ENCODE results near the gene KRT79. TPM values are rescaled to one million over a fixed set of nuclear protein-coding genes. Genes with fewer than 3 reads are reported as not detected.

KRT79 gene
- total RNA-seq, 1 donor from 2014 or later: not detected

- TF ChIP-seq CTCF (IDR thresholded peaks at IDR 0.05; ENCODE audit: unreplicated experiment): no peak
- Mint-ChIP-seq H3K4me3 (no peak overlapping the region), H3K27ac (no peak overlapping the region), H3K36me3 (no peaks in the 10 kb centered on the region), H3K27me3 (ENCODE audit: low read depth) (peaks cover 4% of the 10 kb centered on the region), H3K4me1 (peaks cover 45% of the 10 kb centered on the region), H3K9me3 (no peaks in the 10 kb centered on the region)
- no peak for DNase-seq (ENCODE audit: low spot score in 2 of 2, unreplicated experiment in 2 of 2)
Measured at GRCh38 chr12:52876372-52876771, 42.3 kb upstream of the KRT79 start.

- Mint-ChIP-seq H3K4me3 (peak overlapping the region; percentile 57), H3K36me3 (no peaks in the 10 kb centered on the region), H3K4me1 (peaks cover 49% of the 10 kb centered on the region), H3K27me3 (ENCODE audit: low read depth) (peaks cover 4% of the 10 kb centered on the region), H3K27ac (peak overlapping the region; percentile 94), H3K9me3 (no peaks in the 10 kb centered on the region)
- no peak for TF ChIP-seq CTCF (IDR thresholded peaks at IDR 0.05; ENCODE audit: unreplicated experiment)
- no peak for DNase-seq (ENCODE audit: low spot score in 2 of 2, unreplicated experiment in 2 of 2)
Measured at GRCh38 chr12:52874573-52875435, 40.7 kb upstream of the KRT79 start.

GRCh38 chr12:52873832-52874572 lies 39.9 kb upstream of the KRT79 start:
- H3K9me3 Mint-ChIP-seq: no peaks in the 10 kb centered on the region
- H3K27me3 Mint-ChIP-seq (ENCODE audit: low read depth): peaks cover 4% of the 10 kb centered on the region
- no peak for TF ChIP-seq CTCF (IDR thresholded peaks at IDR 0.05; ENCODE audit: unreplicated experiment)
- peak; percentile 73 to 80 for DNase-seq (ENCODE audit: low spot score in 2 of 2, unreplicated experiment in 2 of 2)
- peak overlapping the region; percentile 61 for H3K4me3 Mint-ChIP-seq
- H3K27ac Mint-ChIP-seq: peak overlapping the region; percentile 96
- peaks cover 50% of the 10 kb centered on the region for H3K4me1 Mint-ChIP-seq
- no peaks in the 10 kb centered on the region for H3K36me3 Mint-ChIP-seq

GRCh38 chr12:52873513-52873831 lies 39.4 kb upstream of the KRT79 start:
- H3K9me3 Mint-ChIP-seq: no peaks in the 10 kb centered on the region

More at GRCh38 chr12:52873513-52873831, 39.4 kb upstream of the KRT79 start:
- no peak for TF ChIP-seq CTCF (IDR thresholded peaks at IDR 0.05; ENCODE audit: unreplicated experiment)
- H3K27me3 Mint-ChIP-seq (ENCODE audit: low read depth): peaks cover 4% of the 10 kb centered on the region
- H3K4me1 Mint-ChIP-seq: peaks cover 48% of the 10 kb centered on the region
- DNase-seq (ENCODE audit: low spot score in 2 of 2, unreplicated experiment in 2 of 2): no peak
- no peaks in the 10 kb centered on the region for H3K36me3 Mint-ChIP-seq
- H3K4me3 Mint-ChIP-seq: peak overlapping the region; percentile 61
- H3K27ac Mint-ChIP-seq: peak overlapping the region; percentile 96
